GM19043 (cell line): Measurements from ENCODE around the gene XPOT.

Experiments used
- ATAC-seq: cut with Tn5 transposase; IDR thresholded peaks from one replicate; pipeline ENCODE4 v1.9.1; 2021; ENCODE audit warnings: low read depth; ENCODE audit not compliant: unreplicated experiment

XPOT gene

GRCh38 chr12:64466178-64466577 lies 62.0 kb downstream of the XPOT start:
- no peak for ATAC-seq

GRCh38 chr12:64468966-64469365 lies 64.8 kb downstream of the XPOT start:
- no peak for ATAC-seq

GRCh38 chr12:64469455-64470142 lies 65.4 kb downstream of the XPOT start:
- ATAC-seq, result no peak

GRCh38 chr12:64470495-64470894 lies 66.3 kb downstream of the XPOT start:
- no peak for ATAC-seq

GRCh38 chr12:64473176-64473575 lies 69.0 kb downstream of the XPOT start:
- no peak for ATAC-seq

- no peak for ATAC-seq
These were observed 71.3 kb downstream of the XPOT start for GRCh38 chr12:64475518-64475917.

- no peak for ATAC-seq
These were observed 72.7 kb downstream of the XPOT start for GRCh38 chr12:64476844-64477243.

GRCh38 chr12:64478661-64479060 lies 74.5 kb downstream of the XPOT start:
- no peak for ATAC-seq

- ATAC-seq, result no peak
These were observed 76.0 kb downstream of the XPOT start for GRCh38 chr12:64480148-64480547.

- no peak for ATAC-seq
These were observed 82.5 kb downstream of the XPOT start for GRCh38 chr12:64486657-64487056.

- no peak for ATAC-seq
These were observed 87.5 kb downstream of the XPOT start for GRCh38 chr12:64491718-64492117.

GRCh38 chr12:64493513-64493912 lies 89.3 kb downstream of the XPOT start:
- no peak for ATAC-seq

- ATAC-seq, result no peak
These were observed 91.0 kb downstream of the XPOT start for GRCh38 chr12:64494998-64495729.

GRCh38 chr12:64496839-64497400 lies 92.7 kb downstream of the XPOT start:
- no peak for ATAC-seq

- ATAC-seq, result no peak
These were observed 93.3 kb downstream of the XPOT start for GRCh38 chr12:64497484-64497883.

GRCh38 chr12:64497903-64498302 lies 93.7 kb downstream of the XPOT start:
- no peak for ATAC-seq

GRCh38 chr12:64500394-64500793 lies 96.2 kb downstream of the XPOT start:
- ATAC-seq, result no peak
